A673 (cell line): Measurements from ENCODE around the gene LAP3.

Experiments used
- EZH2 ChIP-seq: fragments of 200-600 bp; sonication (generic); IDR thresholded peaks from 2 replicates; pipeline ENCODE4 v1.6.1; 2017; ENCODE audit warnings: borderline replicate concordance, low read depth, mild to moderate bottlenecking, mixed read lengths, antibody characterized with exemption, low read length; ENCODE audit not compliant: poor library complexity, severe bottlenecking
- TF ChIP-seq, protein P1 (sequence below): fragments of 300-800, 200-600 bp; sonication (generic); conservative IDR thresholded peaks from 2 replicates; pipeline ENCODE4 v1.5.1; 2017; ENCODE audit warnings: low read depth, mild to moderate bottlenecking, antibody characterized with exemption, low read length, moderate library complexity, mixed read lengths

DNA sequence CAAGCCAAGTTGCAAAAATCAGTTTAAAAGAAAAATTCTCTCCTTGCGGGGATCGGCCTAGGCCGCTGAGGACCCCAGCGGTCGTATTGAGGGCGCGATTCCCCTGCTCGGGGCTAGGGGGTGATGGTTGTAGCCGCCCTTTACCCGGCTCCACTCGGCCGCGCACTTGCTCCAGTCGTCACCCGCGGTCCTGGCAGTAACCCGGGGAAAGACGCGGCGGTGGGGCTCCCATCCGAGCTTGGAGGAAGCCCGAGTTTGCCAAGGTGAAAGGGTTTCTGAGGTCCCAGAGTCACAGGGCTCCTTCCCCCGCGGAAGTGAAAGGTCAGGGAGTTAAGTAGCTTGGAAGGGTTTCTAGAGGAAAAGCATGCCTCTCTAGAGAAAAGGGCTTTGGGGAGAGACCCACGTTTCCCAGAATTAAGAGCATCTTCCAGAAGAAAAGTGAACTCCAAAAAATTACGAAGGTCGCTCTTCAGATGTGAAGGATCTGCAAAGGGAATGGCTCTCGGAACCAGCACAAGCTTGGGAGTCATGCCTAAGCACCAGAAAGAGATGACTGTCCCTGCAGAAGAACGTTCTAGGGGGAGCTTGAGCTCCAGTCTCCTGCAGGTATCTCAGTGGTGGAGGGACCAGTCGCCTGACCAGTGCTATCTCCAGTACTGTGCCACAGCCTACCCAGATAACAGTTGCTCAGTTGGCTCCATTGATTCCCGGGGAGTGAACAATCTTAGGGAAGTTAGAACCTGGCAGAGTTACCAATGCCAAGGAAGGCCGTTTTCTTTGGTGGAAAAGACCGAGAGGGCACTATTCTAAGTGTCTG is 875 bp downstream of the LAP3 start:
- TF ChIP-seq, protein P1, sequence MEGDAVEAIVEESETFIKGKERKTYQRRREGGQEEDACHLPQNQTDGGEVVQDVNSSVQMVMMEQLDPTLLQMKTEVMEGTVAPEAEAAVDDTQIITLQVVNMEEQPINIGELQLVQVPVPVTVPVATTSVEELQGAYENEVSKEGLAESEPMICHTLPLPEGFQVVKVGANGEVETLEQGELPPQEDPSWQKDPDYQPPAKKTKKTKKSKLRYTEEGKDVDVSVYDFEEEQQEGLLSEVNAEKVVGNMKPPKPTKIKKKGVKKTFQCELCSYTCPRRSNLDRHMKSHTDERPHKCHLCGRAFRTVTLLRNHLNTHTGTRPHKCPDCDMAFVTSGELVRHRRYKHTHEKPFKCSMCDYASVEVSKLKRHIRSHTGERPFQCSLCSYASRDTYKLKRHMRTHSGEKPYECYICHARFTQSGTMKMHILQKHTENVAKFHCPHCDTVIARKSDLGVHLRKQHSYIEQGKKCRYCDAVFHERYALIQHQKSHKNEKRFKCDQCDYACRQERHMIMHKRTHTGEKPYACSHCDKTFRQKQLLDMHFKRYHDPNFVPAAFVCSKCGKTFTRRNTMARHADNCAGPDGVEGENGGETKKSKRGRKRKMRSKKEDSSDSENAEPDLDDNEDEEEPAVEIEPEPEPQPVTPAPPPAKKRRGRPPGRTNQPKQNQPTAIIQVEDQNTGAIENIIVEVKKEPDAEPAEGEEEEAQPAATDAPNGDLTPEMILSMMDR: no peak
- no peak for TF ChIP-seq EZH2
